A549 treated with Mapracorat at 1 μM for 4 hours (cell line): ENCODE data around the gene C5AR1. TPM values are rescaled to one million over a fixed set of nuclear protein-coding genes. Genes with fewer than 3 reads are reported as not detected.

ENCODE experiments used
- total RNA-seq: library from RNA; stranded (reverse); fragments of 200-300 nt; extraction: Qiagen RNA extraction; gene quantifications from 5 replicates; pipeline ENCODE4 v1.2.3, GENCODE V29; 2022

The C5AR1 gene
- 1.6 to 2.9 TPM (median 2.1 TPM) in 5 replicates for total RNA-seq

DNA sequence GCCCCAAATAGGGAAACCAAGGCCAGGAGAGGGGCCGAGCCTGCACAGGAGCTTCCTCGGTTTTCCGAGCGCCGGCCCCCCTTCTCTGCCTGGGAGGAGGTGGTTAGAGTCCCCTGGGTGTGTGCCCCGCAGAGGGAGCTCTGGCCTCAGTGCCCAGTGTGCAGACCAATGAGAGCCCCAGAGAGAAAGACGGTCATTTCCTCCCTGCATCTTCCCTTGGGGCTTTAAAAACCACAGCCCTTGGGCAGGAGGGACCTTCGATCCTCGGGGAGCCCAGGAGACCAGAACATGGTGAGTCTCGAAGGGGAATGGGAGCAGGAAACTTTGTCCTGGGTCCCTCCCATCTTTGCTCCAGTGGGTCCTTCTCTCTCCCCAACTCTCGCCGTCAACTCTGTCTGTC is at the start of gene C5AR1:
Gene C5AR1, plus strand, starts transcription at position 254 of the 400 bp plus-strand sequence. Its CDS starts 35 bp downstream, at position 289.

DNA sequence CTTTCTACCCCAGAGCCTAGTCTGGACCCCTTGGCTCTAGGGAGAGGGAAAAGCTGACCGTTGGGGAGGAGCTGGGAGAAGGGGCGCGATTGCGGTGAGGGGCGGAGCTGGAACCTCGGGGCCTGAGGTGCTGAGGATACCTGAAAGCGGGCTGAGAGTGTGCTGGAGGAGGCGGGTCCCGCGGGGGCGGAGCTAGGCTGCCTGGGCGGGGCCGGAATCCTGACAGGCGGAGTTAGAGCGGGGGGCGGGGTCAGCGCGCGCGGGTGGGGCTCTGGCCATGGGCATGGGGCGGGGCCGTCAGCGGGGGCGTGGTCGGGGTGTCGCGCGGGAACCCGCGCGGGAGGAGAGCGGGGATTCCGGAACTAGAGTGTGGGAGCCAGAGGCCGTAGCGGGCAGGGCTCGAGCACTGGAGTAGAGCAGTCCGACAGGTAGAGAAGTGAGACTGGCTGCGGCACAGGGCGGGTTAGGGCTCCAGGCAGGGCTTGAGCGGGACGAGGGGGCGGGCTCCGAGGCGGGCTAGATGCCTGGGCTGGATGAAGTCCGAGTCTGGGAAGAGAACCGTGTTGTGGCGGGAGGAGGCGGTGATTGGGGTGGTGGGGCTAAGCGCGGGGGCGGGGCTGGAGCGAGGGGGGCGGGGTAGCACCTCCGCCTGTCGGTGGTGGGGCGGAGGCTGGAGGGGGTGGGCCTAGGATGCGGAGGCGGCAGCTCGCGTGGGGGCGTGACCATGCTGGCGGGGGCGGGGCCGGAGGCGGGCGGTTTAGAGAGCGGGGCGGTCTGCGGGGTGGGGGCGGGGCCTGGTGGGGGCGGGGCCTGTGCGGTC is 35.4 kb upstream of the C5AR1 start, which contains the start of gene INAFM1:
Gene INAFM1, plus strand, starts transcription at position 815 of the 820 bp plus-strand sequence. CDS start 35 bp downstream, outside the sequence.

DNA sequence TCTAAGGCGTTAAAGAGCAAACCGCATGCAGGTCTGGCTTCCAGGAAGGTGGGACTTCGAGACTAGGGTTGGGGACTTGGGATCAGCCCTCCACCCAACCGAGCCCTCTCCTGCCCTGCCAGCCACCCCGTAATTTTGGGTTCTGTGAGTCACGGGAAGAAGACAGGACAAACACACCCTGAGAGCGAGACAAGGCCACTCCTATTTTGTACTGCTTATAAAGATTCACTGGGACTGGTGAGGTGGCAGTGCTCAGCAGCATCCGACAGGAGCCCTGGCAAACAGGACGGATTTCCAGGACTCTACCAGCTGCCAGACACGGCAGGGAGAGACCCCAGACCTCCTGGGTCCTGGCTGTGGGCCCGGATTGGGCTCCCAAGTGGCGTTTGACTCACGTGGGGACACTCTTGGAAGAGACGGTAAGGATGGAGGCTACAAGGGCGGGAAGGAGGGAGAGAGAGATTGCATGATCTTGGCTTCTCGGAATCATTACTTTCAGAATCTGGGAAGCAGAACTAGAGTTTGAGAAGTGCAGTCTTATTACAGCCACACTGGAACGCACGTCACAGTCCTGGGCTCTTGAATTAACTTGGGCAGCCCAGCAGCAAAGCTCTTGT is 22.4 kb downstream of the C5AR1 start, which contains the start of gene C5AR2:
Gene C5AR2, plus strand, starts transcription at position 245 of the 617 bp plus-strand sequence. CDS start 8,625 bp downstream, outside the sequence.

GRCh38 chr19:47348819-47349795 is 39.4 kb downstream of the C5AR1 start, which contains the start of gene DHX34:
Gene DHX34, plus strand, starts transcription at chr19:47349315. Its CDS starts 3,716 bp downstream, at chr19:47353031.

Other genes with a start within 250 kb of the C5AR1 start
- gene ZC3H4, start 196.1 kb upstream of the C5AR1 start, total RNA-seq = 20.0 to 23.4 TPM (median 21.8 TPM) in 5 replicates
- gene SAE1, start 179.0 kb upstream of the C5AR1 start, total RNA-seq = 204 to 237 TPM (median 209 TPM) in 5 replicates
- gene BBC3, start 78.7 kb upstream of the C5AR1 start, total RNA-seq = 16.0 to 31.7 TPM (median 27.8 TPM) in 5 replicates
- gene CCDC9, start 53.3 kb upstream of the C5AR1 start, total RNA-seq = 22.9 to 27.2 TPM (median 25.7 TPM) in 5 replicates
- 4.5 to 12.5 TPM (median 10.5 TPM) in 5 replicates for gene INAFM1, start 35.0 kb upstream of the C5AR1 start, total RNA-seq
- 6.3 to 15.0 TPM (median 11.4 TPM) in 5 replicates for gene C5AR2, start 22.3 kb downstream of the C5AR1 start, total RNA-seq
- 26.7 to 38.6 TPM (median 35.8 TPM) in 5 replicates for gene DHX34, start 39.5 kb downstream of the C5AR1 start, total RNA-seq
- gene MEIS3, start 109.7 kb downstream of the C5AR1 start, total RNA-seq = 32.5 to 41.9 TPM (median 35.9 TPM) in 5 replicates
- 0.25 to 0.75 TPM (median 0.51 TPM) in 5 replicates for gene SLC8A2, start 162.0 kb downstream of the C5AR1 start, total RNA-seq
- gene KPTN, start 174.4 kb downstream of the C5AR1 start, total RNA-seq = 17.9 to 21.1 TPM (median 20.5 TPM) in 5 replicates
- 94.1 to 111 TPM (median 94.9 TPM) in 5 replicates for gene NAPA, start 205.2 kb downstream of the C5AR1 start, total RNA-seq